Activated B cell treated with CpG ODN at 0.5 μM for 24 hours (primary cell): Measurements from ENCODE around the gene BPI. TPM values are rescaled to one million over a fixed set of nuclear protein-coding genes. Genes with fewer than 3 reads are reported as not detected.

Experiments
- ATAC-seq: fragments of 200-7000 bp; cut with Tn5 transposase; one replicate; pipeline ENCODE4 v1.10.0; 2021; ENCODE audit warnings: low read depth, mild to moderate bottlenecking, moderate library complexity
- CTCF ChIA-PET: fragments of 350-600 bp; sonication (Branson Sonifier 250); formaldehyde crosslinking; loops from one replicate; lab custom pipeline; 2021; ENCODE audit warnings: antibody characterized with exemption; lab: Charles Lee
- POLR2A ChIA-PET: fragments of 350-600 bp; sonication (Branson Sonifier 250); formaldehyde crosslinking; loops from one replicate; lab custom pipeline; 2021; ENCODE audit warnings: antibody characterized with exemption; lab: Charles Lee
- DNase-seq: peaks from one replicate; pipeline ENCODE4 v3.0.0; 2022
- H3K27ac Mint-ChIP-seq: one replicate; pipeline ENCODE4 v1.8.0; 2020; ENCODE audit warnings: mixed read lengths
- H3K27me3 Mint-ChIP-seq: one replicate; pipeline ENCODE4 v1.8.0; 2021; ENCODE audit warnings: mixed read lengths
- H3K36me3 Mint-ChIP-seq: one replicate; pipeline ENCODE4 v1.8.0; 2021; ENCODE audit warnings: low read depth, mixed read lengths
- H3K4me1 Mint-ChIP-seq: one replicate; pipeline ENCODE4 v1.8.0; 2021; ENCODE audit warnings: mixed read lengths
- H3K4me3 Mint-ChIP-seq: one replicate; pipeline ENCODE4 v1.8.0; 2020; ENCODE audit warnings: mild to moderate bottlenecking, mixed read lengths
- H3K9me3 Mint-ChIP-seq: one replicate; pipeline ENCODE4 v1.8.0; 2020; ENCODE audit warnings: mixed read lengths
- CTCF ChIP-seq: fragments of 200-600 bp; IDR thresholded peaks from one replicate; pipeline ENCODE4 v1.8.0; 2022; ENCODE audit warnings: antibody characterized with exemption, mild to moderate bottlenecking
- intact Hi-C: fragments of 100-400 bp; cut with micrococcal nuclease; formaldehyde crosslinking; loops from one replicate; pipeline ENCODE4 v1.15.1; 2024
- total RNA-seq: library from RNA; stranded (reverse); gene quantifications from 2 replicates; pipeline ENCODE4 v1.2.3, GENCODE V29; 2022

The BPI gene
- total RNA-seq, 1 donor from 2014 or later: not detected

DNA sequence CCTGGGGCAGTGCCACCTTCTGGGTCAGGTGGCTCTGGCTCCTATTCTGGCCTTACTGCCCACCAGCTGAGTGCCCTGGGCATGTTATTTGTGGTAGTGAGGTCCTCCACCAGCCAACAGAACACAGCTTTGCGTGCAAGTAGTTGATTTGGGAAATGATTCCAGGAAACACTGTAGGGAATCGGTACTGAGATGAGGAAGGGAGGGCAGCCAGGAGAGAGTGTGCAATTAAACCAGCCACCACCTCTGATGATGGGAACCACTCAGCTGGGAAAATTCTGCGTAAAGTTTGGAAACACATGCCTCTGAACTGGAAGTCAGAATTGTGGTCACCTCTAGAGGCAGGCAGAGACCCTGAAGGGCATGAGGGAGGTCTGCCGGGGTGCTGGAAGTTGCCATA is 42.8 kb downstream of the BPI start:
- no peak for ATAC-seq
- ChIA-PET CTCF (no interaction called here), POLR2A (no interaction called here)
- H3K27me3 Mint-ChIP-seq: peaks cover 7% of the 10 kb centered on the region
- DNase-seq: no peak
- H3K9me3 Mint-ChIP-seq: no peaks in the 10 kb centered on the region
- TF ChIP-seq CTCF: no peak
- H3K27ac Mint-ChIP-seq: no peak overlapping the region
- intact Hi-C loops: no loop called here
- H3K4me3 Mint-ChIP-seq: no peak overlapping the region
- H3K4me1 Mint-ChIP-seq: no peaks in the 10 kb centered on the region
- no peaks in the 10 kb centered on the region for H3K36me3 Mint-ChIP-seq

DNA sequence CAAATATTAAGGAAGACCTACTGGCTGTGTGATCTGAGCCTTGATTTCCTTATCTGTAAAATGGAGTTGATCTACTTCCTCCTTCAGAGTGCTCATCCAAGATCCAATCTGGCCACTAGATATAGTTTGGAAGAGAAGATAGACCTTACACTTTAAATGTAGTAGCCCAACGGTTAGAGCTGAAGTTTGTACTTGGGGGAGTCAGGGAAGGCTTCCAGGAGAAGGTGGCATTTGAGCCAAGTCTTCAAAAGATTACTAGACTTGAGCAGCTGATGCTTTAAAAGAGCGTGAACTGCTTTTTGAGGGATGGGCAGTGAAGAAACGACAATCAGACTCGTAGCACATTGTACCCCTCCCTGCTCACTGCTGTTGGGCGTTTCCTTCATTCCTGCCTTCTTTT is 45.9 kb downstream of the BPI start:
- Mint-ChIP-seq H3K9me3 (no peaks in the 10 kb centered on the region), H3K36me3 (no peaks in the 10 kb centered on the region), H3K4me1 (no peaks in the 10 kb centered on the region), H3K4me3 (no peak overlapping the region), H3K27ac (no peak overlapping the region), H3K27me3 (peaks cover 4% of the 10 kb centered on the region)
- ATAC-seq (no peak), DNase-seq (no peak)
- CTCF ChIA-PET: no interaction called here
- TF ChIP-seq CTCF: no peak
- intact Hi-C loops: no loop called here
- POLR2A ChIA-PET: no interaction called here

DNA sequence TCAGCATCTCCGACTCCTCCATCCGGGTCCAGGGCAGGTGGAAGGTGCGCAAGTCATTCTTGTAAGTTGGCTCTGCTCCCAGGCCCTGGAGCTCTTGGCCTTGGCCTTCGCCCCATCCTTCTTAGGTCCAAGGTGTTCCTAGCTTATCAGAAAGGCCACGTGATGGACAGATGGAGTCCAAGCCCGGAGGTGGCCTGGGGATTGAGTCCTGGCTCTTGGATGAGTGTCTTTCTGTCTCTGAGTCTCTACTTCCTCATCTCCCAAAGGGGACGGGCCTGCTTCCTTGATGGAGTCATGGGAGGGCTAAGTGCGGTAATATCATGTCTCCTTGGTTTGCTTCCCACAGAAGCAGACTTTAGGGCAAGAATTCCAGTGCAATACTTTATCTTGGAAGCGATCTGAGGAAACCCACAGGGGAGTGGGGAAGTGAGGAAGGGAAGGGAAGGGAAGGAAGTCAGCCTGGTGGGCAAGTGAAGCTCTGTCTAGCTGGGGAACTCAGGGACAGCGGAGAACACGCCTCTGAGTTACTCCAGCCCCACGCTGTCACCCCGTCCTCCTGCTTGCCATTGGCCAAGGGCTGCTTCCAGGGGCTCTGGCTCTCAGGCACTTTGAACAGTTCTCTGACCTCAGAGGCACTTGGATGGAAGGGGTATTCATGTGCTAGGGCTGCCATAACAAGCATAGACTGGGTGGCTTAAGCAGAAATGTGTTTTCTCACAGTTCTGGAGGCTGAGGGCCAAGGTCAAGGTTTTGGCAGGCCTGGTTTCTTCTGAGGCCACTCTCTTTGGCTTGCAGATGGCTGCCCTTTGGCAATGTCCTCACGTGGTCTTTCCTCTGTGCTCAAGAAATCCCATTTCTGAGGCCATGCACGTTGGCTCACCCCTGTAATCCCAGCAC is 47.2 kb downstream of the BPI start:
- Mint-ChIP-seq H3K9me3 (no peaks in the 10 kb centered on the region), H3K4me1 (no peaks in the 10 kb centered on the region), H3K4me3 (no peak overlapping the region), H3K27me3 (peaks cover 4% of the 10 kb centered on the region), H3K36me3 (no peaks in the 10 kb centered on the region), H3K27ac (no peak overlapping the region)
- TF ChIP-seq CTCF: no peak
- ATAC-seq (no peak), DNase-seq (no peak)
- ChIA-PET CTCF (no interaction called here), POLR2A (no interaction called here)
- intact Hi-C loops: no loop called here

DNA sequence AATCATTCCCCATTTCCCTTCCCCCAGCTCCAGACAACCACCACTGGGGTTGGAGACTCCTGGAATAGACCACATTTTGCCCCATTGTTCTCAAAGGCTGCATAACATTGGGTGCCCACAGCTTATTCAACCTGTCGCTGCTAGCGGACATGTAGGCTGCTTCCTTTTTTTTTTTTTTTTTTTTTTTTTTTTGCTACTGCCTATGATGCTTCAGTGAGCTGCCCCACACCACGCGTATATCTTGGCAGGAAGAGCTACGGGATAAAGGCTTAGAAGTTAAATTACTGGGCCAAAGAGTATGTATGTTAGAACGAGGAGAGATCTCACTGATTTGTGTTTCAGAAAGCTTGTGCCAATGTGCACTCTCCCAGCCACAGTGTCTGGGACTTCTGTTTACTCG is 49.4 kb downstream of the BPI start:
- intact Hi-C loops: no loop called here
- no peak for ATAC-seq

More for the DNA sequence above, 49.4 kb downstream of the BPI start:
- Mint-ChIP-seq H3K27ac (no peak overlapping the region), H3K4me3 (no peak overlapping the region), H3K9me3 (no peaks in the 10 kb centered on the region), H3K27me3 (no peaks in the 10 kb centered on the region), H3K4me1 (no peaks in the 10 kb centered on the region), H3K36me3 (no peaks in the 10 kb centered on the region)
- no peak for DNase-seq
- TF ChIP-seq CTCF: no peak
- ChIA-PET CTCF (no interaction called here), POLR2A (interaction anchor here (0.6 to 0.7 kb wide), 3 partner anchors 80 to 1174 kb away, joined by 3 to 5 read pairs (median 4); partner anchors contain the start of genes MROH8, RALGAPB and RPN2)
